ENCODE data around the gene CYP19A1. TPM values are rescaled to one million over a fixed set of nuclear protein-coding genes. Genes with fewer than 3 reads are reported as not detected.

Gene CYP19A1
- total RNA-seq, 1 experiment from 2014 or later: not detected

DNA sequence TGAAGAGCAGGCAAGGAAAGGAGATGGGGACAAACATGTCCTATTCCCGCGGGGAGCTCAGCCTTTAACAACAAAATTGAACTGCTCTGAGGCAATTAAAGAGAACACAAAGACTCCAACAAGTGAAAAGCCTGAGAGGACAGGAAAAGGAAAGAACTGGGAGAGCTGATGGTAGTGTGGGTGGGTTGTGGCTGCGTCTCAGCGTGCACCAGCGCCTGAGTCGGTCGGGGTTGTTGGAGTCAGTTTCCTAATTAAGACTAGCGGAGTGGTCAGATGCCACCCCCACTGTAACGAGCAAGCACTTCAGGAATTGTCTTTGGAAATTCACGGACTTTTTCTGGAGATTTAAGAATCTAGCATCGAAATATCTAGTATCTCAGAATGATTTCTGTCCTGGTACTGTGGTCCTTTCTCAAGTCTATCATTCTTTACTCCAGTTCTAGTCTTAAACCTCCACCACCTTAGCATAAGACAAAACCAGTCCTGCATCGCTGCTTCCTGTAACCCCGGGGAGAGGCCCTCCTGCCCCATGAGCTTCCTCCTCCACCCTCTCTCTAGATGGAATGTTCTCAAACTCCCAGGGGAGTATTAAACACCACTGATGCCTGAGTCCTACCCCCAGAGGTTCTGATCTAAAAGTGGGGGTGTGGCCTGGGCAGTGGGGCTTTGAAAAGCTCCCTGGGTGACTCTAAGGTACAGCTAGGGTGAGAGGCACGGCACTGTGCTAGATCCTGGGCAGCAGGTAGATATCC is 104.0 kb downstream of the CYP19A1 start:
- Histone ChIP-seq H3K79me2 (ENCODE audit: insufficient read depth, low read length) (no peaks in the 10 kb centered on the region), H3K9me3 (ENCODE audit: control insufficient read depth in 1 of 2, insufficient read depth in 1 of 2, low read depth in 1 of 2, low read length in 2 of 2) (no peaks in the 10 kb centered on the region), H3K4me1 (ENCODE audit: control insufficient read depth in 1 of 2, insufficient read depth in 2 of 2, low read length in 2 of 2) (no peaks in the 10 kb centered on the region), H3K9ac (ENCODE audit: low read length) (no peak overlapping the region), H3K4me2 (ENCODE audit: low read length) (no peak overlapping the region), H4K20me1 (ENCODE audit: insufficient read depth) (no peaks in the 10 kb centered on the region), H3K27me3 (ENCODE audit: insufficient read depth, low read length) (peaks cover 8% of the 10 kb centered on the region; the same call in 1 of the 2 replicates), H3K4me3 (replicated peaks in 1 of 2; ENCODE audit: low read depth in 1 of 2, low read length in 2 of 2) (no peak overlapping the region), H3K36me3 (ENCODE audit: control insufficient read depth in 1 of 2, insufficient read depth in 2 of 2, low read length in 2 of 2) (no peaks in the 10 kb centered on the region), H3K27ac (ENCODE audit: low read depth, low read length) (no peak overlapping the region), H2AFZ (ENCODE audit: low read depth, low read length, poor library complexity, severe bottlenecking) (no peak overlapping the region), H3K9me2 (ENCODE audit: insufficient read depth) (no peaks in the 10 kb centered on the region)
- ChIA-PET POLR2A (no interaction called here), CTCF (no interaction called here), RAD21 (ENCODE audit: low non-redundant PET in 1 of 2, low total read pairs in 2 of 2, uncharacterized antibody in 2 of 2, unreplicated experiment in 2 of 2) (no interaction called here)
- intact Hi-C loops (cut with micrococcal nuclease): no loop called here
- TF ChIP-seq SP1 (IDR thresholded peaks at IDR 0.05; ENCODE audit: low read depth): no peak
- TF ChIP-seq TCF7L2 (IDR thresholded peaks at IDR 0.05; ENCODE audit: borderline replicate concordance, extremely low read depth, insufficient read depth, insufficient read length): no peak
- TF ChIP-seq EZH2phosphoT487 (IDR thresholded peaks at IDR 0.05; ENCODE audit: borderline replicate concordance): no peak
- no peak for TF ChIP-seq SRF (IDR thresholded peaks at IDR 0.05; ENCODE audit: low read depth)
- TF ChIP-seq ZFX (IDR thresholded peaks at IDR 0.05): no peak
- TF ChIP-seq, protein P1, sequence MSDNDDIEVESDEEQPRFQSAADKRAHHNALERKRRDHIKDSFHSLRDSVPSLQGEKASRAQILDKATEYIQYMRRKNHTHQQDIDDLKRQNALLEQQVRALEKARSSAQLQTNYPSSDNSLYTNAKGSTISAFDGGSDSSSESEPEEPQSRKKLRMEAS (IDR thresholded peaks at IDR 0.05): no peak
- TF ChIP-seq RAD21 (IDR thresholded peaks at IDR 0.05; ENCODE audit: low read depth): no peak
- no peak for TF ChIP-seq ELF1 (IDR thresholded peaks at IDR 0.05; ENCODE audit: borderline replicate concordance, low read depth)
- no peak for TF ChIP-seq CEBPB (IDR thresholded peaks at IDR 0.05; ENCODE audit: low read depth)
- no peak for ATAC-seq
- no peak for DNase-seq (ENCODE audit: low read depth, low spot score)
- no TSS peak for BruUV-seq (replicated peaks)

DNA sequence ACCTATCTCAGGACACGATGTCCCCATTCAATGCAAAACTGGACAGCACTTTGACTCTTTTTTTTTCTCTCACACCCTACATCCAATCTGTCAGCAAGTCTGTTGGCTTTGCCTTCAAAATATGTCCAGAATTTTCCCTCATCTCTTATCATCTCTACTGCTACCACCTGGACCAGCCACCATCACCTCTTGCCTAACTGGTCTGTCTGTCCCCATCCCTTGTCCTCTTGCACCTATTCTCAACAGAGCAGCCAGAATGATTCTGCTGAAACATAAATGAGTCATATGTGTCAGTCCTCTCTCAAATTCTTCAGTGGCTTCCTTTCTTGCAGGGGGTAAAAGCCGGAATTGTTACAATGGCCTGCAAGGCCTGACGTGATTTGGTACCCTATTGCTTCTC is 105.8 kb downstream of the CYP19A1 start:
- RAD21 ChIA-PET (ENCODE audit: low non-redundant PET in 1 of 2, low total read pairs in 2 of 2, uncharacterized antibody in 2 of 2, unreplicated experiment in 2 of 2): no interaction called here
- Histone ChIP-seq H3K79me2 (ENCODE audit: insufficient read depth, low read length) (no peaks in the 10 kb centered on the region), H3K36me3 (ENCODE audit: control insufficient read depth in 1 of 2, insufficient read depth in 2 of 2, low read length in 2 of 2) (no peaks in the 10 kb centered on the region), H3K9me2 (ENCODE audit: insufficient read depth) (no peaks in the 10 kb centered on the region), H3K9ac (ENCODE audit: low read length) (no peak overlapping the region), H2AFZ (ENCODE audit: low read depth, low read length, poor library complexity, severe bottlenecking) (no peak overlapping the region), H3K9me3 (ENCODE audit: control insufficient read depth in 1 of 2, insufficient read depth in 1 of 2, low read depth in 1 of 2, low read length in 2 of 2) (no peaks in the 10 kb centered on the region), H3K27me3 (ENCODE audit: insufficient read depth, low read length) (peaks cover 8% of the 10 kb centered on the region; the same call in 1 of the 2 replicates), H3K4me2 (ENCODE audit: low read length) (no peak overlapping the region), H4K20me1 (ENCODE audit: insufficient read depth) (no peaks in the 10 kb centered on the region), H3K4me3 (replicated peaks in 1 of 2; ENCODE audit: low read depth in 1 of 2, low read length in 2 of 2) (no peak overlapping the region), H3K4me1 (ENCODE audit: control insufficient read depth in 1 of 2, insufficient read depth in 2 of 2, low read length in 2 of 2) (peaks cover 13 to 14% of the 10 kb centered on the region in 2 experiments), H3K27ac (ENCODE audit: low read depth, low read length) (no peak overlapping the region)
- TF ChIP-seq YY1 (IDR thresholded peaks at IDR 0.05; ENCODE audit: extremely low read depth, insufficient replicate concordance, low read depth, low read length) (no peak), ZFX (IDR thresholded peaks at IDR 0.05) (no peak), EGR1 (IDR thresholded peaks at IDR 0.05; ENCODE audit: low read depth) (no peak), TCF7L2 (IDR thresholded peaks at IDR 0.05; ENCODE audit: borderline replicate concordance, extremely low read depth, insufficient read depth, insufficient read length) (no peak), SIN3A (IDR thresholded peaks at IDR 0.05; ENCODE audit: low read depth) (no peak), ZNF274 (IDR thresholded peaks at IDR 0.05; ENCODE audit: low read depth, low read length) (no peak), POLR2AphosphoS5 (IDR thresholded peaks at IDR 0.05; ENCODE audit: low read depth, low read length) (no peak)
- TF ChIP-seq, protein P2, sequence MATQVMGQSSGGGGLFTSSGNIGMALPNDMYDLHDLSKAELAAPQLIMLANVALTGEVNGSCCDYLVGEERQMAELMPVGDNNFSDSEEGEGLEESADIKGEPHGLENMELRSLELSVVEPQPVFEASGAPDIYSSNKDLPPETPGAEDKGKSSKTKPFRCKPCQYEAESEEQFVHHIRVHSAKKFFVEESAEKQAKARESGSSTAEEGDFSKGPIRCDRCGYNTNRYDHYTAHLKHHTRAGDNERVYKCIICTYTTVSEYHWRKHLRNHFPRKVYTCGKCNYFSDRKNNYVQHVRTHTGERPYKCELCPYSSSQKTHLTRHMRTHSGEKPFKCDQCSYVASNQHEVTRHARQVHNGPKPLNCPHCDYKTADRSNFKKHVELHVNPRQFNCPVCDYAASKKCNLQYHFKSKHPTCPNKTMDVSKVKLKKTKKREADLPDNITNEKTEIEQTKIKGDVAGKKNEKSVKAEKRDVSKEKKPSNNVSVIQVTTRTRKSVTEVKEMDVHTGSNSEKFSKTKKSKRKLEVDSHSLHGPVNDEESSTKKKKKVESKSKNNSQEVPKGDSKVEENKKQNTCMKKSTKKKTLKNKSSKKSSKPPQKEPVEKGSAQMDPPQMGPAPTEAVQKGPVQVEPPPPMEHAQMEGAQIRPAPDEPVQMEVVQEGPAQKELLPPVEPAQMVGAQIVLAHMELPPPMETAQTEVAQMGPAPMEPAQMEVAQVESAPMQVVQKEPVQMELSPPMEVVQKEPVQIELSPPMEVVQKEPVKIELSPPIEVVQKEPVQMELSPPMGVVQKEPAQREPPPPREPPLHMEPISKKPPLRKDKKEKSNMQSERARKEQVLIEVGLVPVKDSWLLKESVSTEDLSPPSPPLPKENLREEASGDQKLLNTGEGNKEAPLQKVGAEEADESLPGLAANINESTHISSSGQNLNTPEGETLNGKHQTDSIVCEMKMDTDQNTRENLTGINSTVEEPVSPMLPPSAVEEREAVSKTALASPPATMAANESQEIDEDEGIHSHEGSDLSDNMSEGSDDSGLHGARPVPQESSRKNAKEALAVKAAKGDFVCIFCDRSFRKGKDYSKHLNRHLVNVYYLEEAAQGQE (IDR thresholded peaks at IDR 0.05; ENCODE audit: low read depth): no peak
- POLR2A ChIA-PET: no interaction called here
- intact Hi-C loops (cut with micrococcal nuclease): no loop called here
- no peak for ATAC-seq
- no TSS peak for BruUV-seq (replicated peaks)
- no peak for DNase-seq (ENCODE audit: low read depth, low spot score)
- CTCF ChIA-PET: no interaction called here
